B cell (primary cell): ENCODE data around the gene PPP1R2. TPM values are rescaled to one million over a fixed set of nuclear protein-coding genes. Genes with fewer than 3 reads are reported as not detected.
"Not testable (repeated sequence)": the region's sequence is repeated elsewhere in the genome, so short reads cannot be mapped to it uniquely, and the experiment has no call there.

Experiments used
- ATAC-seq: fragments of 200-7000 bp; cut with Tn5 transposase; one replicate; pipeline ENCODE4 v1.10.0; 2021; ENCODE audit warnings: low read depth, mild to moderate bottlenecking, moderate number of reproducible peaks, moderate library complexity
- CTCF ChIA-PET: fragments of 350-600 bp; sonication (Branson Sonifier 250); formaldehyde crosslinking; loops from one replicate; lab custom pipeline; 2021; ENCODE audit warnings: antibody characterized with exemption, inconsistent platforms; lab: Charles Lee
- POLR2A ChIA-PET: fragments of 350-600 bp; sonication (Branson Sonifier 250); formaldehyde crosslinking; loops from one replicate; lab custom pipeline; 2021; ENCODE audit warnings: antibody characterized with exemption; lab: Charles Lee
- DNase-seq: peaks from one replicate; pipeline ENCODE4 v3.0.0; 2013
- H2AFZ ChIP-seq: 2 replicates; pipeline ENCODE4 v1.6.1; 2012; ENCODE audit warnings: mild to moderate bottlenecking, low read depth, low read length; ENCODE audit not compliant: insufficient read depth, poor library complexity, severe bottlenecking
- H3K27ac ChIP-seq, 2 donors: 1 replicate in 1 of 2; 2 replicates in 1 of 2; pipeline ENCODE4 v1.5.1; 2012 to 2013; ENCODE audit warnings: low read length in 2 of 2, mild to moderate bottlenecking in 2 of 2, moderate library complexity in 1 of 2
- H3K27me3 ChIP-seq, 4 experiments: fragments of 200-600 bp in 1 of 4; sonication (generic) in 1 of 4; replicated peaks in 1 of 4; 1 replicate in 2 of 4; 2 replicates in 2 of 4; pipeline versions ENCODE4 v1.6.1 to v1.7.0; 2013 to 2016; ENCODE audit warnings: low read length in 3 of 4, mild to moderate bottlenecking in 2 of 4, mixed read lengths in 1 of 4, moderate library complexity in 1 of 4; ENCODE audit not compliant: insufficient read depth in 4 of 4, control insufficient read depth in 3 of 4; ENCODE audit errors: control extremely low read depth in 1 of 4
- H3K36me3 ChIP-seq, 2 experiments: replicated peaks in 1 of 2; 1 replicate in 1 of 2; 2 replicates in 1 of 2; pipeline versions ENCODE4 v1.6.1 to v1.7.1; 2013; ENCODE audit warnings: low read length in 1 of 2; ENCODE audit not compliant: insufficient read depth in 2 of 2, control insufficient read depth in 1 of 2; ENCODE audit errors: control extremely low read depth in 1 of 2, extremely low read depth in 1 of 2
- H3K4me1 ChIP-seq, 2 donors: fragments of 200-600 bp in 1 of 2; sonication (generic) in 1 of 2; 1 replicate in 1 of 2; 2 replicates in 1 of 2; pipeline versions ENCODE4 v1.5.1 to v1.6.1; 2013 to 2017; ENCODE audit warnings: low read length in 2 of 2; ENCODE audit not compliant: control insufficient read depth in 2 of 2, insufficient read depth in 2 of 2
- H3K4me2 ChIP-seq: replicated peaks from 2 replicates; pipeline ENCODE3; 2012; ENCODE audit warnings: mild to moderate bottlenecking, low read depth, low read length; ENCODE audit not compliant: poor library complexity, severe bottlenecking
- H3K4me3 ChIP-seq, 5 experiments: fragments of 200-600 bp in 1 of 5; sonication (generic) in 1 of 5; 1 replicate in 3 of 5; 2 replicates in 2 of 5; pipeline versions ENCODE4 v1.5.1 to v1.7.0; 2011 to 2016; ENCODE audit warnings: low read length in 4 of 5, mild to moderate bottlenecking in 4 of 5, low read depth in 2 of 5, control low read depth in 1 of 5, moderate library complexity in 1 of 5; ENCODE audit not compliant: insufficient read depth in 1 of 5; ENCODE audit errors: control extremely low read depth in 1 of 5, extremely low read depth in 1 of 5
- H3K79me2 ChIP-seq: fragments of 200-600 bp; sonication (generic); one replicate; pipeline ENCODE4 v1.6.0; 2016; ENCODE audit warnings: low read length; ENCODE audit not compliant: control insufficient read depth, insufficient read depth
- H3K9ac ChIP-seq: fragments of 200-600 bp; sonication (generic); 2 replicates; pipeline ENCODE4 v1.6.1; 2017; ENCODE audit warnings: mild to moderate bottlenecking, low read length, moderate library complexity
- H3K9me3 ChIP-seq, 3 donors: one replicate each; pipeline versions ENCODE4 v1.6.1 to v1.7.1; 2013; ENCODE audit warnings: low read length in 2 of 3; ENCODE audit not compliant: control insufficient read depth in 2 of 3, insufficient read depth in 1 of 3; ENCODE audit errors: control extremely low read depth in 1 of 3
- H4K20me1 ChIP-seq: 2 replicates; pipeline ENCODE4 v1.6.0; 2012; ENCODE audit warnings: mild to moderate bottlenecking, low read length; ENCODE audit not compliant: insufficient read depth, control insufficient read depth, poor library complexity, severe bottlenecking
- H3K27ac Mint-ChIP-seq: one replicate; pipeline ENCODE4 v1.8.0; 2021; ENCODE audit warnings: mixed read lengths
- H3K27me3 Mint-ChIP-seq: one replicate; pipeline ENCODE4 v1.8.0; 2021; ENCODE audit warnings: mixed read lengths
- H3K4me1 Mint-ChIP-seq: one replicate; pipeline ENCODE4 v1.8.0; 2021; ENCODE audit warnings: mixed read lengths
- H3K4me3 Mint-ChIP-seq: one replicate; pipeline ENCODE4 v1.8.0; 2021; ENCODE audit warnings: mixed read lengths
- H3K9me3 Mint-ChIP-seq: one replicate; pipeline ENCODE4 v1.8.0; 2022; ENCODE audit warnings: mixed read lengths; ENCODE audit not compliant: insufficient read depth
- EZH2 ChIP-seq: IDR thresholded peaks from 2 replicates; pipeline ENCODE4 v1.6.1; 2012; ENCODE audit warnings: borderline replicate concordance, low read depth, mild to moderate bottlenecking, moderate library complexity, low read length; ENCODE audit not compliant: insufficient read depth, poor library complexity, severe bottlenecking
- WGBS: methylation state at CpG from one replicate; pipeline ENCODE4 v1.1.5; 2013; ENCODE audit warnings: missing lambda C conversion rate; ENCODE audit not compliant: insufficient coverage; 5-methylcytosine and 5-hydroxymethylcytosine counted together
- intact Hi-C: fragments of 100-400 bp; cut with micrococcal nuclease; formaldehyde crosslinking; loops from one replicate; pipeline ENCODE4 v1.10.0; 2022
- polyA plus RNA-seq: library from polyadenylated mRNA; depleted of rRNA; stranded (reverse); fragments of >200 nt; gene quantifications from 2 replicates; pipeline ENCODE4 v1.2.3, GENCODE V29; 2012
- total RNA-seq, 2 donors: library from RNA; stranded (reverse); fragments of 120-200 nt in 1 of 2; gene quantifications; 1 replicate in 1 of 2; 2 replicates in 1 of 2; pipeline versions ENCODE4 v1.2.3 to v1.2.4, GENCODE V29; 2013 to 2022
- TF ChIP-seq, protein P1 (sequence below): fragments of 200-600 bp; IDR thresholded peaks from one replicate; pipeline ENCODE4 v1.8.0; 2022; ENCODE audit warnings: antibody characterized with exemption, mild to moderate bottlenecking

Gene PPP1R2
- total and polyA plus RNA-seq, 2 donors (not counting 1 experiment from before 2014, with no cell fraction given): 39.1 to 73.8 TPM

DNA sequence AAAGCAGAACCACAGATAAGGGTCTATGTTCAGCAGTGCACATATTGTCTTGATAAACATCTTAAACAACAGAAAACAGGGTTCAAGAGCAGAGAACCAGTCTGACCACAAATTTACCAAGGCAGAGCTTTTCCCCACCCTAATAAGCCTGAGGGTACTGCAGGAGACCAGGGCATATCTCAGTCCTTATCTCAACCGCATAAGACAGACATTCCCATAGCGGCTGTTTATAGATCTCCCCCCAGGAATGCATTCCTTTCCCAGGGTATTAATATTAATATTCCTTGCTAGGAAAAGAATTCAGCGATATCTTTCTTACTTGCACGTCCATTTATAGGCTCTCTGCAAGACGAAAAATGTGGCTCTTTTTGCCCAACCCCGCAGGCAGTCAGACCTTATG, 46.7 kb upstream of the PPP1R2 start:
- H3K9ac ChIP-seq, CTCF ChIA-PET, intact Hi-C loops, H3K27ac ChIP-seq, H3K9me3 Mint-ChIP-seq, H3K4me1 Mint-ChIP-seq, H3K27ac Mint-ChIP-seq, DNase-seq, H3K4me3 ChIP-seq, ATAC-seq, H3K4me3 Mint-ChIP-seq, H3K4me2 ChIP-seq, H3K27me3 Mint-ChIP-seq, H3K79me2 ChIP-seq, H2AFZ ChIP-seq, POLR2A ChIA-PET, H3K36me3 ChIP-seq, H3K4me1 ChIP-seq, H4K20me1 ChIP-seq: not testable (repeated sequence)
- Histone ChIP-seq H3K27me3 (peaks cover 0 to 22% (median 0%) of the 10 kb centered on the region in 4 experiments), H3K9me3 (peaks cover 0 to 15% (median 0%) of the 10 kb centered on the region in 3 donors)
- WGBS: 50% methylated on average over 2 of the region's 6 CpGs

DNA sequence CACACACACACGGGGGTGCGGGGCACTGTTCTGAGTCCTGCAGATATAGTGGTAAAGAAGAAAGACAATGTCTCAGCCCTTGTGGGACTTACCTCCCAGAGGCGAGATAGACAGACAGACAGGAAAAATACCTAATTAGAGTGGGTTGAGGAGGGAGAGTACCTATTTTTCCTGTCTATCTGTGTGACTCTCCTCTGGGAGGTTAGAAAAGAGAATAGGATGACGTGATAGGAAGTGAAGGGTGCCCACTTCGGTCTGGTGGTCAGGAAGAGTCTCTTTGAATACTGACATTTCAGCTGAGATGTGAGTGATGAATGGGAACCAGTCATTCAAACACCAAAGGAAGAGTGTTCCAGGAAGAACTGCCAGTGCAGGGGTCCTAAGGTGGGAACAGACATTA, 44.7 kb upstream of the PPP1R2 start:
- WGBS: 77% methylated on average over 3 of the region's 5 CpGs

More for the DNA sequence above, 44.7 kb upstream of the PPP1R2 start:
- ATAC-seq: no peak
- CTCF ChIA-PET: no interaction called here
- no peak overlapping the region for H3K4me3 ChIP-seq
- no peak for TF ChIP-seq EZH2
- TF ChIP-seq, protein P1, sequence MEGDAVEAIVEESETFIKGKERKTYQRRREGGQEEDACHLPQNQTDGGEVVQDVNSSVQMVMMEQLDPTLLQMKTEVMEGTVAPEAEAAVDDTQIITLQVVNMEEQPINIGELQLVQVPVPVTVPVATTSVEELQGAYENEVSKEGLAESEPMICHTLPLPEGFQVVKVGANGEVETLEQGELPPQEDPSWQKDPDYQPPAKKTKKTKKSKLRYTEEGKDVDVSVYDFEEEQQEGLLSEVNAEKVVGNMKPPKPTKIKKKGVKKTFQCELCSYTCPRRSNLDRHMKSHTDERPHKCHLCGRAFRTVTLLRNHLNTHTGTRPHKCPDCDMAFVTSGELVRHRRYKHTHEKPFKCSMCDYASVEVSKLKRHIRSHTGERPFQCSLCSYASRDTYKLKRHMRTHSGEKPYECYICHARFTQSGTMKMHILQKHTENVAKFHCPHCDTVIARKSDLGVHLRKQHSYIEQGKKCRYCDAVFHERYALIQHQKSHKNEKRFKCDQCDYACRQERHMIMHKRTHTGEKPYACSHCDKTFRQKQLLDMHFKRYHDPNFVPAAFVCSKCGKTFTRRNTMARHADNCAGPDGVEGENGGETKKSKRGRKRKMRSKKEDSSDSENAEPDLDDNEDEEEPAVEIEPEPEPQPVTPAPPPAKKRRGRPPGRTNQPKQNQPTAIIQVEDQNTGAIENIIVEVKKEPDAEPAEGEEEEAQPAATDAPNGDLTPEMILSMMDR: no peak
- no peaks in the 10 kb centered on the region for H3K36me3 ChIP-seq
- H4K20me1 ChIP-seq: no peaks in the 10 kb centered on the region
- H3K27ac ChIP-seq: no peak overlapping the region
- Mint-ChIP-seq H3K4me3 (no peak overlapping the region), H3K27ac (no peak overlapping the region), H3K9me3 (no peaks in the 10 kb centered on the region), H3K4me1 (no peaks in the 10 kb centered on the region), H3K27me3 (no peaks in the 10 kb centered on the region)
- H3K27me3 ChIP-seq: peaks cover 0 to 22% (median 0%) of the 10 kb centered on the region in 4 experiments
- H3K4me2 ChIP-seq: no peak overlapping the region
- H3K9ac ChIP-seq: no peak overlapping the region
- H3K9me3 ChIP-seq: peaks cover 0 to 15% (median 0%) of the 10 kb centered on the region in 3 donors
- intact Hi-C loops: no loop called here
- no peak overlapping the region for H2AFZ ChIP-seq
- no peaks in the 10 kb centered on the region for H3K79me2 ChIP-seq
- DNase-seq: no peak
- POLR2A ChIA-PET: interaction anchor here (0.7 kb wide), 1 partner anchor 12 kb away, joined by 9 read pairs; no protein-coding TSS in a partner anchor
- H3K4me1 ChIP-seq: no peaks in the 10 kb centered on the region
